H9 (cell line): Measurements from ENCODE around the gene SLC16A6. TPM values are rescaled to one million over a fixed set of nuclear protein-coding genes. Genes with fewer than 3 reads are reported as not detected.

Experiments
- DNase-seq: peaks from one replicate; pipeline ENCODE4 v3.0.0-alpha.2; 2017
- H2AFZ ChIP-seq: one replicate; pipeline ENCODE4 v1.6.1; 2013; ENCODE audit warnings: mild to moderate bottlenecking, low read length, control low read depth, moderate library complexity
- H2AK5ac ChIP-seq: 2 replicates; pipeline ENCODE4 v1.6.1; 2013; ENCODE audit warnings: low read length, control low read depth, mixed read lengths; ENCODE audit not compliant: insufficient read length
- H2BK120ac ChIP-seq: one replicate; pipeline ENCODE4 v1.6.1; 2013; ENCODE audit warnings: low read depth, mild to moderate bottlenecking, low read length, control low read depth, inconsistent platforms; ENCODE audit not compliant: poor library complexity, severe bottlenecking
- H2BK12ac ChIP-seq: 2 replicates; pipeline ENCODE4 v1.6.1; 2013; ENCODE audit warnings: low read length, control low read depth, mixed read lengths, low read depth; ENCODE audit not compliant: insufficient read length
- H2BK15ac ChIP-seq: 2 replicates; pipeline ENCODE4 v1.6.1; 2013; ENCODE audit warnings: low read depth, low read length, control low read depth
- H2BK20ac ChIP-seq: one replicate; pipeline ENCODE4 v1.6.1; 2013; ENCODE audit warnings: low read depth, mild to moderate bottlenecking, low read length, control low read depth, inconsistent platforms; ENCODE audit not compliant: poor library complexity, severe bottlenecking
- H2BK5ac ChIP-seq: 2 replicates; pipeline ENCODE4 v1.6.1; 2013; ENCODE audit warnings: low read length, control low read depth, mixed read lengths; ENCODE audit not compliant: insufficient read length
- H3K14ac ChIP-seq: 2 replicates; pipeline ENCODE4 v1.6.1; 2013; ENCODE audit warnings: low read length, control low read depth; ENCODE audit not compliant: insufficient read depth
- H3K18ac ChIP-seq: 2 replicates; pipeline ENCODE4 v1.6.1; 2013; ENCODE audit warnings: low read depth, mild to moderate bottlenecking, mixed read lengths, low read length, control low read depth; ENCODE audit not compliant: insufficient read length
- H3K23ac ChIP-seq: 2 replicates; pipeline ENCODE4 v1.6.1; 2013; ENCODE audit warnings: low read length, control low read depth, mixed read lengths, low read depth; ENCODE audit not compliant: insufficient read length
- H3K23me2 ChIP-seq: 2 replicates; pipeline ENCODE4 v1.6.1; 2013; ENCODE audit warnings: low read depth, mild to moderate bottlenecking, mixed read lengths, low read length, control low read depth; ENCODE audit not compliant: insufficient read length, poor library complexity, severe bottlenecking
- H3K27ac ChIP-seq: 2 replicates; pipeline ENCODE4 v1.5.1; 2013; ENCODE audit warnings: low read length, control low read depth, mixed read lengths, low read depth; ENCODE audit not compliant: insufficient read length
- H3K27me3 ChIP-seq: 2 replicates; pipeline ENCODE4 v1.6.1; 2013; ENCODE audit warnings: low read length, control low read depth, inconsistent platforms; ENCODE audit not compliant: insufficient read depth
- H3K4ac ChIP-seq: 2 replicates; pipeline ENCODE4 v1.6.1; 2013; ENCODE audit warnings: low read depth, mild to moderate bottlenecking, control low read depth, inconsistent platforms, low read length, moderate library complexity
- H3K4me1 ChIP-seq: 2 replicates; pipeline ENCODE4 v1.6.1; 2013; ENCODE audit warnings: low read length, control low read depth, inconsistent platforms; ENCODE audit not compliant: insufficient read depth
- H3K4me2 ChIP-seq: 2 replicates; pipeline ENCODE4 v1.6.1; 2013; ENCODE audit warnings: low read length, control low read depth, mixed read lengths; ENCODE audit not compliant: insufficient read length, insufficient read depth
- H3K56ac ChIP-seq: 2 replicates; pipeline ENCODE4 v1.6.1; 2013; ENCODE audit warnings: low read depth, mild to moderate bottlenecking, mixed read lengths, low read length, control low read depth; ENCODE audit not compliant: insufficient read length
- H3K79me1 ChIP-seq: 2 replicates; pipeline ENCODE4 v1.6.1; 2013; ENCODE audit warnings: low read depth, mild to moderate bottlenecking, moderate library complexity, low read length, control low read depth, inconsistent platforms; ENCODE audit not compliant: insufficient read depth, poor library complexity, severe bottlenecking
- H3K79me2 ChIP-seq: 2 replicates; pipeline ENCODE4 v1.6.1; 2013; ENCODE audit warnings: low read length, control low read depth, inconsistent platforms; ENCODE audit not compliant: insufficient read depth
- H3K9ac ChIP-seq: 2 replicates; pipeline ENCODE4 v1.6.1; 2013; ENCODE audit warnings: low read length, control low read depth, mixed read lengths; ENCODE audit not compliant: insufficient read length; ENCODE audit errors: extremely low read depth
- H3K9me3 ChIP-seq: one replicate; pipeline ENCODE4 v1.6.1; 2013; ENCODE audit warnings: low read depth, low read length, inconsistent platforms; ENCODE audit not compliant: control insufficient read depth
- H3T11ph ChIP-seq: one replicate; pipeline ENCODE4 v1.6.1; 2013; ENCODE audit warnings: mild to moderate bottlenecking, low read length, control low read depth, inconsistent platforms
- H4K20me1 ChIP-seq: one replicate; pipeline ENCODE4 v1.6.1; 2013; ENCODE audit not compliant: control insufficient read depth, insufficient read length, insufficient read depth
- H4K5ac ChIP-seq: 2 replicates; pipeline ENCODE4 v1.6.1; 2013; ENCODE audit warnings: low read depth, mild to moderate bottlenecking, mixed read lengths, low read length, control low read depth; ENCODE audit not compliant: insufficient read length
- H4K8ac ChIP-seq: replicated peaks from 2 replicates; pipeline ENCODE4 v1.6.1; 2013; ENCODE audit warnings: low read length, control low read depth, mixed read lengths, low read depth; ENCODE audit not compliant: insufficient read length
- H4K91ac ChIP-seq: 2 replicates; pipeline ENCODE4 v1.6.1; 2013; ENCODE audit warnings: low read depth, mild to moderate bottlenecking, moderate library complexity, mixed read lengths, low read length, control low read depth; ENCODE audit not compliant: insufficient read length
- H3K27ac Mint-ChIP-seq, 3 experiments: 2 replicates in 2 of 3; 3 replicates in 1 of 3; pipeline ENCODE4 v1.8.0; 2020 to 2021; ENCODE audit warnings: mixed read lengths in 3 of 3, mild to moderate bottlenecking in 1 of 3, moderate library complexity in 1 of 3
- H3K27me3 Mint-ChIP-seq: 2 replicates; pipeline ENCODE4 v1.8.0; 2021; ENCODE audit warnings: low read depth, mild to moderate bottlenecking, moderate library complexity, mixed read lengths
- H3K36me3 Mint-ChIP-seq, 3 experiments: 2 replicates in 2 of 3; 3 replicates in 1 of 3; pipeline ENCODE4 v1.8.0; 2020 to 2021; ENCODE audit warnings: low read depth in 3 of 3, mixed read lengths in 3 of 3; ENCODE audit not compliant: insufficient read depth in 1 of 3
- H3K4me1 Mint-ChIP-seq, 2 experiments: 2 replicates each; pipeline ENCODE4 v1.8.0; 2020; ENCODE audit warnings: mixed read lengths in 2 of 2
- H3K4me3 Mint-ChIP-seq, 2 experiments: 2 replicates in 1 of 2; 3 replicates in 1 of 2; pipeline ENCODE4 v1.8.0; 2020 to 2021; ENCODE audit warnings: mild to moderate bottlenecking in 2 of 2, mixed read lengths in 2 of 2, moderate library complexity in 1 of 2
- H3K9me3 Mint-ChIP-seq, 2 experiments: 2 replicates in 1 of 2; 3 replicates in 1 of 2; pipeline ENCODE4 v1.8.0; 2020; ENCODE audit warnings: mild to moderate bottlenecking in 2 of 2, mixed read lengths in 2 of 2, moderate library complexity in 1 of 2
- CTCF ChIP-seq: fragments of 200-600 bp; sonication (generic); conservative IDR thresholded peaks from 3 replicates; pipeline ENCODE4 v1.8.0; 2021; ENCODE audit warnings: antibody characterized with exemption, mild to moderate bottlenecking
- WGBS: extraction: QIAGEN DNeasy Blood & Tissue Kit; methylation state at CpG from one replicate; pipeline ENCODE4 v1.1.7; 2013; ENCODE audit warnings: missing lambda C conversion rate, low lambda C conversion rate, mixed read lengths; ENCODE audit not compliant: insufficient read length; ENCODE audit errors: extremely low coverage; 5-methylcytosine and 5-hydroxymethylcytosine counted together
- total RNA-seq: library from RNA; stranded (reverse); gene quantifications from 2 replicates; pipeline ENCODE4 v1.2.1, GENCODE V29; 2021

The SLC16A6 gene
- total RNA-seq, 1 experiment from 2014 or later: 0.33 TPM

GRCh38 chr17:68319410-68320162, 28.7 kb upstream of the SLC16A6 start:
- H3K14ac ChIP-seq: no peak overlapping the region
- no peak overlapping the region for H2BK5ac ChIP-seq
- no peak overlapping the region for H3K56ac ChIP-seq
- no peak overlapping the region for H3K4me2 ChIP-seq
- H3K79me2 ChIP-seq: no peaks in the 10 kb centered on the region
- H4K5ac ChIP-seq: no peak overlapping the region
- H3K27ac Mint-ChIP-seq: peak overlapping the region in 1 of 3 experiments; percentile 78; a peak in 1 of 7 replicates
- no peak overlapping the region for H4K91ac ChIP-seq
- H3K4ac ChIP-seq: no peak overlapping the region
- no peak overlapping the region for H2BK120ac ChIP-seq
- no peak overlapping the region for H2BK15ac ChIP-seq
- no peaks in the 10 kb centered on the region for H3K9me3 ChIP-seq
- no peaks in the 10 kb centered on the region for H3K27me3 Mint-ChIP-seq
- no peaks in the 10 kb centered on the region; a peak in 1 of 5 replicates for H3K9me3 Mint-ChIP-seq
- H3K27me3 ChIP-seq: no peaks in the 10 kb centered on the region
- H3T11ph ChIP-seq: no peak overlapping the region
- no peak overlapping the region for H2BK20ac ChIP-seq
- no peaks in the 10 kb centered on the region for H3K4me1 ChIP-seq
- H2AK5ac ChIP-seq: no peak overlapping the region
- no peak for TF ChIP-seq CTCF
- H2BK12ac ChIP-seq: no peak overlapping the region
- peaks cover 22 to 38% of the 10 kb centered on the region in 2 experiments for H3K4me1 Mint-ChIP-seq
- no peak overlapping the region for H3K4me3 Mint-ChIP-seq
- no peaks in the 10 kb centered on the region for H3K79me1 ChIP-seq
- no peak overlapping the region for H3K27ac ChIP-seq
- no peak overlapping the region for H3K23ac ChIP-seq
- WGBS: no CpG with 5 or more reads among the region's 12 CpGs
- no peak overlapping the region for H3K9ac ChIP-seq
- peaks cover 0 to 5% (median 0%) of the 10 kb centered on the region in 3 experiments; a peak in 2 of 7 replicates for H3K36me3 Mint-ChIP-seq
- no peaks in the 10 kb centered on the region for H4K20me1 ChIP-seq
- no peaks in the 10 kb centered on the region for H3K23me2 ChIP-seq
- H4K8ac ChIP-seq: no peak overlapping the region
- no peak for DNase-seq
- no peak overlapping the region for H2AFZ ChIP-seq
- H3K18ac ChIP-seq: no peak overlapping the region
